ENCODE results near the gene EGLN1. TPM values are rescaled to one million over a fixed set of nuclear protein-coding genes. Genes with fewer than 3 reads are reported as not detected.

Gene EGLN1
- total and polyA plus RNA-seq, 2 of the 8 experiments (the other 6 are each of a cell fraction or from before 2014, with no cell fraction given), result 4.0 to 6.4 TPM

GRCh38 chr1:231420959-231421545, 1.0 kb downstream of the EGLN1 start (continued):
- TF ChIP-seq, protein P1, sequence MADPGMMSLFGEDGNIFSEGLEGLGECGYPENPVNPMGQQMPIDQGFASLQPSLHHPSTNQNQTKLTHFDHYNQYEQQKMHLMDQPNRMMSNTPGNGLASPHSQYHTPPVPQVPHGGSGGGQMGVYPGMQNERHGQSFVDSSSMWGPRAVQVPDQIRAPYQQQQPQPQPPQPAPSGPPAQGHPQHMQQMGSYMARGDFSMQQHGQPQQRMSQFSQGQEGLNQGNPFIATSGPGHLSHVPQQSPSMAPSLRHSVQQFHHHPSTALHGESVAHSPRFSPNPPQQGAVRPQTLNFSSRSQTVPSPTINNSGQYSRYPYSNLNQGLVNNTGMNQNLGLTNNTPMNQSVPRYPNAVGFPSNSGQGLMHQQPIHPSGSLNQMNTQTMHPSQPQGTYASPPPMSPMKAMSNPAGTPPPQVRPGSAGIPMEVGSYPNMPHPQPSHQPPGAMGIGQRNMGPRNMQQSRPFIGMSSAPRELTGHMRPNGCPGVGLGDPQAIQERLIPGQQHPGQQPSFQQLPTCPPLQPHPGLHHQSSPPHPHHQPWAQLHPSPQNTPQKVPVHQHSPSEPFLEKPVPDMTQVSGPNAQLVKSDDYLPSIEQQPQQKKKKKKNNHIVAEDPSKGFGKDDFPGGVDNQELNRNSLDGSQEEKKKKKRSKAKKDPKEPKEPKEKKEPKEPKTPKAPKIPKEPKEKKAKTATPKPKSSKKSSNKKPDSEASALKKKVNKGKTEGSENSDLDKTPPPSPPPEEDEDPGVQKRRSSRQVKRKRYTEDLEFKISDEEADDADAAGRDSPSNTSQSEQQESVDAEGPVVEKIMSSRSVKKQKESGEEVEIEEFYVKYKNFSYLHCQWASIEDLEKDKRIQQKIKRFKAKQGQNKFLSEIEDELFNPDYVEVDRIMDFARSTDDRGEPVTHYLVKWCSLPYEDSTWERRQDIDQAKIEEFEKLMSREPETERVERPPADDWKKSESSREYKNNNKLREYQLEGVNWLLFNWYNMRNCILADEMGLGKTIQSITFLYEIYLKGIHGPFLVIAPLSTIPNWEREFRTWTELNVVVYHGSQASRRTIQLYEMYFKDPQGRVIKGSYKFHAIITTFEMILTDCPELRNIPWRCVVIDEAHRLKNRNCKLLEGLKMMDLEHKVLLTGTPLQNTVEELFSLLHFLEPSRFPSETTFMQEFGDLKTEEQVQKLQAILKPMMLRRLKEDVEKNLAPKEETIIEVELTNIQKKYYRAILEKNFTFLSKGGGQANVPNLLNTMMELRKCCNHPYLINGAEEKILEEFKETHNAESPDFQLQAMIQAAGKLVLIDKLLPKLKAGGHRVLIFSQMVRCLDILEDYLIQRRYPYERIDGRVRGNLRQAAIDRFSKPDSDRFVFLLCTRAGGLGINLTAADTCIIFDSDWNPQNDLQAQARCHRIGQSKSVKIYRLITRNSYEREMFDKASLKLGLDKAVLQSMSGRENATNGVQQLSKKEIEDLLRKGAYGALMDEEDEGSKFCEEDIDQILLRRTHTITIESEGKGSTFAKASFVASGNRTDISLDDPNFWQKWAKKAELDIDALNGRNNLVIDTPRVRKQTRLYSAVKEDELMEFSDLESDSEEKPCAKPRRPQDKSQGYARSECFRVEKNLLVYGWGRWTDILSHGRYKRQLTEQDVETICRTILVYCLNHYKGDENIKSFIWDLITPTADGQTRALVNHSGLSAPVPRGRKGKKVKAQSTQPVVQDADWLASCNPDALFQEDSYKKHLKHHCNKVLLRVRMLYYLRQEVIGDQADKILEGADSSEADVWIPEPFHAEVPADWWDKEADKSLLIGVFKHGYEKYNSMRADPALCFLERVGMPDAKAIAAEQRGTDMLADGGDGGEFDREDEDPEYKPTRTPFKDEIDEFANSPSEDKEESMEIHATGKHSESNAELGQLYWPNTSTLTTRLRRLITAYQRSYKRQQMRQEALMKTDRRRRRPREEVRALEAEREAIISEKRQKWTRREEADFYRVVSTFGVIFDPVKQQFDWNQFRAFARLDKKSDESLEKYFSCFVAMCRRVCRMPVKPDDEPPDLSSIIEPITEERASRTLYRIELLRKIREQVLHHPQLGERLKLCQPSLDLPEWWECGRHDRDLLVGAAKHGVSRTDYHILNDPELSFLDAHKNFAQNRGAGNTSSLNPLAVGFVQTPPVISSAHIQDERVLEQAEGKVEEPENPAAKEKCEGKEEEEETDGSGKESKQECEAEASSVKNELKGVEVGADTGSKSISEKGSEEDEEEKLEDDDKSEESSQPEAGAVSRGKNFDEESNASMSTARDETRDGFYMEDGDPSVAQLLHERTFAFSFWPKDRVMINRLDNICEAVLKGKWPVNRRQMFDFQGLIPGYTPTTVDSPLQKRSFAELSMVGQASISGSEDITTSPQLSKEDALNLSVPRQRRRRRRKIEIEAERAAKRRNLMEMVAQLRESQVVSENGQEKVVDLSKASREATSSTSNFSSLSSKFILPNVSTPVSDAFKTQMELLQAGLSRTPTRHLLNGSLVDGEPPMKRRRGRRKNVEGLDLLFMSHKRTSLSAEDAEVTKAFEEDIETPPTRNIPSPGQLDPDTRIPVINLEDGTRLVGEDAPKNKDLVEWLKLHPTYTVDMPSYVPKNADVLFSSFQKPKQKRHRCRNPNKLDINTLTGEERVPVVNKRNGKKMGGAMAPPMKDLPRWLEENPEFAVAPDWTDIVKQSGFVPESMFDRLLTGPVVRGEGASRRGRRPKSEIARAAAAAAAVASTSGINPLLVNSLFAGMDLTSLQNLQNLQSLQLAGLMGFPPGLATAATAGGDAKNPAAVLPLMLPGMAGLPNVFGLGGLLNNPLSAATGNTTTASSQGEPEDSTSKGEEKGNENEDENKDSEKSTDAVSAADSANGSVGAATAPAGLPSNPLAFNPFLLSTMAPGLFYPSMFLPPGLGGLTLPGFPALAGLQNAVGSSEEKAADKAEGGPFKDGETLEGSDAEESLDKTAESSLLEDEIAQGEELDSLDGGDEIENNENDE (IDR thresholded peaks at IDR 0.05; ENCODE audit: insufficient replicate concordance, low read length), result no peak
- peak; percentile 55; the same call in 1 of the 2 replicates for TF ChIP-seq MAX (IDR thresholded peaks at IDR 0.05)
- peak; percentile 79 for TF ChIP-seq EZH2 (IDR thresholded peaks at IDR 0.05; ENCODE audit: low read depth, low read length, severe bottlenecking)
- peak; percentile 47 for TF ChIP-seq ASH2L (IDR thresholded peaks at IDR 0.05; ENCODE audit: low read length)
- TF ChIP-seq, protein P2, sequence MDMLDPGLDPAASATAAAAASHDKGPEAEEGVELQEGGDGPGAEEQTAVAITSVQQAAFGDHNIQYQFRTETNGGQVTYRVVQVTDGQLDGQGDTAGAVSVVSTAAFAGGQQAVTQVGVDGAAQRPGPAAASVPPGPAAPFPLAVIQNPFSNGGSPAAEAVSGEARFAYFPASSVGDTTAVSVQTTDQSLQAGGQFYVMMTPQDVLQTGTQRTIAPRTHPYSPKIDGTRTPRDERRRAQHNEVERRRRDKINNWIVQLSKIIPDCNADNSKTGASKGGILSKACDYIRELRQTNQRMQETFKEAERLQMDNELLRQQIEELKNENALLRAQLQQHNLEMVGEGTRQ (IDR thresholded peaks at IDR 0.05; ENCODE audit: low read length), result no peak
- 0 out of 2 replicates have a peak, but pooled peaks have one; percentile 26 for TF ChIP-seq YY1 (IDR thresholded peaks at IDR 0.05; ENCODE audit: low read depth, low read length)

Data from H1 (cell line).